Measurements from ENCODE around the gene HRH1. TPM values are rescaled to one million over a fixed set of nuclear protein-coding genes. Genes with fewer than 3 reads are reported as not detected.
"Not testable (repeated sequence)": the region's sequence is repeated elsewhere in the genome, so short reads cannot be mapped to it uniquely, and the experiment has no call there.

Gene HRH1
- total RNA-seq, 1 donor from 2014 or later: not detected

GRCh38 chr3:11173828-11174465 is 19.7 kb downstream of the HRH1 start:
- Mint-ChIP-seq H3K27ac (no peak overlapping the region), H3K27me3 (peaks cover 7% of the 10 kb centered on the region), H3K9me3 (no peaks in the 10 kb centered on the region), H3K36me3 (ENCODE audit: low read depth) (no peaks in the 10 kb centered on the region), H3K4me1 (no peaks in the 10 kb centered on the region), H3K4me3 (no peak overlapping the region)
- DNase-seq: no peak
- ChIA-PET CTCF (interaction anchor here (0.6 kb wide), 1 partner anchor 138 kb away, joined by 4 read pairs; no protein-coding TSS in a partner anchor), POLR2A (no interaction called here)
- no peak for TF ChIP-seq CTCF (IDR thresholded peaks at IDR 0.05)
- no peak for ATAC-seq (ENCODE audit: low read depth)
- intact Hi-C loops (cut with micrococcal nuclease): no loop called here

GRCh38 chr3:11178421-11178820 is 24.1 kb downstream of the HRH1 start:
- no peak for TF ChIP-seq CTCF (IDR thresholded peaks at IDR 0.05)
- POLR2A ChIA-PET: no interaction called here
- ATAC-seq (ENCODE audit: low read depth): no peak

GRCh38 chr3:11184328-11184969 is 30.2 kb downstream of the HRH1 start:
- POLR2A ChIA-PET; ATAC-seq (ENCODE audit: low read depth); CTCF ChIA-PET; intact Hi-C loops (cut with micrococcal nuclease); H3K4me3 Mint-ChIP-seq; H3K27ac Mint-ChIP-seq; H3K4me1 Mint-ChIP-seq; DNase-seq; H3K36me3 Mint-ChIP-seq (ENCODE audit: low read depth); H3K9me3 Mint-ChIP-seq; H3K27me3 Mint-ChIP-seq: not testable (repeated sequence)

More at GRCh38 chr3:11178421-11178820, 24.1 kb downstream of the HRH1 start:
- DNase-seq: no peak
- Mint-ChIP-seq H3K27ac (no peak overlapping the region), H3K36me3 (ENCODE audit: low read depth) (no peaks in the 10 kb centered on the region), H3K9me3 (no peaks in the 10 kb centered on the region), H3K27me3 (no peaks in the 10 kb centered on the region), H3K4me1 (no peaks in the 10 kb centered on the region), H3K4me3 (no peak overlapping the region)
- CTCF ChIA-PET: no interaction called here
- intact Hi-C loops (cut with micrococcal nuclease): no loop called here

- H3K4me3 Mint-ChIP-seq: no peak overlapping the region
- H3K27ac Mint-ChIP-seq: no peak overlapping the region
- peaks cover 2% of the 10 kb centered on the region for H3K27me3 Mint-ChIP-seq
- H3K9me3 Mint-ChIP-seq: no peaks in the 10 kb centered on the region
- intact Hi-C loops (cut with micrococcal nuclease): no loop called here
- DNase-seq (no peak), ATAC-seq (ENCODE audit: low read depth) (no peak)
- TF ChIP-seq CTCF (IDR thresholded peaks at IDR 0.05): no peak
- H3K36me3 Mint-ChIP-seq (ENCODE audit: low read depth): no peaks in the 10 kb centered on the region
- no peaks in the 10 kb centered on the region for H3K4me1 Mint-ChIP-seq
- POLR2A ChIA-PET: no interaction called here
- CTCF ChIA-PET: no interaction called here
These were observed 30.9 kb downstream of the HRH1 start for GRCh38 chr3:11185144-11185543.

- Mint-ChIP-seq H3K27me3 (peaks cover 2% of the 10 kb centered on the region), H3K9me3 (no peaks in the 10 kb centered on the region), H3K4me3 (no peak overlapping the region), H3K27ac (no peak overlapping the region), H3K4me1 (no peaks in the 10 kb centered on the region), H3K36me3 (ENCODE audit: low read depth) (no peaks in the 10 kb centered on the region)
- ATAC-seq (ENCODE audit: low read depth): no peak
- DNase-seq: no peak
- no peak for TF ChIP-seq CTCF (IDR thresholded peaks at IDR 0.05)
- intact Hi-C loops (cut with micrococcal nuclease): no loop called here
- ChIA-PET POLR2A (no interaction called here), CTCF (no interaction called here)
These were observed 31.4 kb downstream of the HRH1 start for GRCh38 chr3:11185564-11186317.
